Activated naive CD8-positive, alpha-beta T cell treated with anti-CD3 and anti-CD28 coated beads for 36 hours (primary cell): Measurements from ENCODE around the gene KITLG. TPM values are rescaled to one million over a fixed set of nuclear protein-coding genes. Genes with fewer than 3 reads are reported as not detected.
"Not testable (repeated sequence)": the region's sequence is repeated elsewhere in the genome, so short reads cannot be mapped to it uniquely, and the experiment has no call there.

Experiments
- DNase-seq: peaks from one replicate; pipeline ENCODE4 v3.0.0; 2021
- H3K27ac Mint-ChIP-seq: one replicate; pipeline ENCODE4 v1.8.0; 2022; ENCODE audit warnings: mild to moderate bottlenecking, moderate library complexity, mixed read lengths
- H3K27me3 Mint-ChIP-seq: one replicate; pipeline ENCODE4 v1.8.0; 2022; ENCODE audit warnings: mild to moderate bottlenecking, mixed read lengths
- H3K36me3 Mint-ChIP-seq: one replicate; pipeline ENCODE4 v1.8.0; 2021; ENCODE audit warnings: mild to moderate bottlenecking, mixed read lengths
- H3K4me1 Mint-ChIP-seq: one replicate; pipeline ENCODE4 v1.8.0; 2021; ENCODE audit warnings: mixed read lengths
- H3K4me3 Mint-ChIP-seq: one replicate; pipeline ENCODE4 v1.8.0; 2022; ENCODE audit warnings: mild to moderate bottlenecking, moderate library complexity, mixed read lengths
- H3K9me3 Mint-ChIP-seq: one replicate; pipeline ENCODE4 v1.8.0; 2022; ENCODE audit warnings: mixed read lengths
- total RNA-seq, 2 experiments: library from RNA; stranded (reverse); gene quantifications; one replicate each; pipeline ENCODE4 v1.2.3, GENCODE V29; 2021

The KITLG gene
- total RNA-seq, 2 experiments from 2014 or later: 0.08 TPM; not detected in 1

GRCh38 chr12:88530868-88531267 lies 49.4 kb downstream of the KITLG start:
- Mint-ChIP-seq H3K4me1 (no peaks in the 10 kb centered on the region), H3K9me3 (peaks cover 3% of the 10 kb centered on the region), H3K27ac (no peak overlapping the region), H3K36me3 (no peaks in the 10 kb centered on the region), H3K27me3 (no peaks in the 10 kb centered on the region), H3K4me3 (no peak overlapping the region)
- DNase-seq: no peak

- Mint-ChIP-seq H3K27ac (no peak overlapping the region), H3K36me3 (no peaks in the 10 kb centered on the region), H3K9me3 (peaks cover 3% of the 10 kb centered on the region), H3K4me3 (no peak overlapping the region), H3K4me1 (no peaks in the 10 kb centered on the region), H3K27me3 (no peaks in the 10 kb centered on the region)
- DNase-seq: no peak
Observed at GRCh38 chr12:88529531-88530488, 50.5 kb downstream of the KITLG start.

- Mint-ChIP-seq H3K36me3 (no peaks in the 10 kb centered on the region), H3K4me1 (no peaks in the 10 kb centered on the region), H3K9me3 (peaks cover 3% of the 10 kb centered on the region), H3K4me3 (no peak overlapping the region), H3K27ac (no peak overlapping the region), H3K27me3 (no peaks in the 10 kb centered on the region)
- DNase-seq: no peak
Observed at GRCh38 chr12:88522961-88523360, 57.3 kb downstream of the KITLG start.

- Mint-ChIP-seq H3K27ac (no peak overlapping the region), H3K4me1 (no peaks in the 10 kb centered on the region), H3K36me3 (no peaks in the 10 kb centered on the region), H3K27me3 (no peaks in the 10 kb centered on the region), H3K9me3 (no peaks in the 10 kb centered on the region), H3K4me3 (no peak overlapping the region)
- no peak for DNase-seq
Observed at GRCh38 chr12:88520436-88520820, 59.8 kb downstream of the KITLG start.

- H3K27ac Mint-ChIP-seq: no peak overlapping the region
- no peaks in the 10 kb centered on the region for H3K27me3 Mint-ChIP-seq
- no peak for DNase-seq
- no peak overlapping the region for H3K4me3 Mint-ChIP-seq
- H3K9me3 Mint-ChIP-seq: no peaks in the 10 kb centered on the region
- no peaks in the 10 kb centered on the region for H3K36me3 Mint-ChIP-seq
- H3K4me1 Mint-ChIP-seq: no peaks in the 10 kb centered on the region
Observed at GRCh38 chr12:88519802-88520435, 60.4 kb downstream of the KITLG start.

- Mint-ChIP-seq H3K4me1 (no peaks in the 10 kb centered on the region), H3K4me3 (no peak overlapping the region), H3K27me3 (no peaks in the 10 kb centered on the region), H3K36me3 (no peaks in the 10 kb centered on the region), H3K27ac (no peak overlapping the region), H3K9me3 (no peaks in the 10 kb centered on the region)
- DNase-seq: no peak
Observed at GRCh38 chr12:88518863-88519403, 61.3 kb downstream of the KITLG start.

GRCh38 chr12:88516811-88517210 lies 63.5 kb downstream of the KITLG start:
- Mint-ChIP-seq H3K36me3 (no peaks in the 10 kb centered on the region), H3K27me3 (no peaks in the 10 kb centered on the region), H3K27ac (no peak overlapping the region), H3K4me1 (no peaks in the 10 kb centered on the region), H3K4me3 (no peak overlapping the region), H3K9me3 (no peaks in the 10 kb centered on the region)
- DNase-seq: no peak

- no peak overlapping the region for H3K4me3 Mint-ChIP-seq
- no peak for DNase-seq
- H3K36me3 Mint-ChIP-seq: no peaks in the 10 kb centered on the region
- no peaks in the 10 kb centered on the region for H3K9me3 Mint-ChIP-seq
- no peaks in the 10 kb centered on the region for H3K27me3 Mint-ChIP-seq
- no peaks in the 10 kb centered on the region for H3K4me1 Mint-ChIP-seq
- no peak overlapping the region for H3K27ac Mint-ChIP-seq
Observed at GRCh38 chr12:88510843-88511242, 69.4 kb downstream of the KITLG start.

GRCh38 chr12:88509851-88510250 lies 70.4 kb downstream of the KITLG start:
- Mint-ChIP-seq H3K4me1 (no peaks in the 10 kb centered on the region), H3K27ac (no peak overlapping the region), H3K27me3 (no peaks in the 10 kb centered on the region), H3K4me3 (no peak overlapping the region), H3K36me3 (no peaks in the 10 kb centered on the region), H3K9me3 (no peaks in the 10 kb centered on the region)
- no peak for DNase-seq

GRCh38 chr12:88509347-88509746 lies 70.9 kb downstream of the KITLG start:
- no peaks in the 10 kb centered on the region for H3K9me3 Mint-ChIP-seq
- H3K27me3 Mint-ChIP-seq: no peaks in the 10 kb centered on the region
- H3K4me3 Mint-ChIP-seq: no peak overlapping the region
- H3K4me1 Mint-ChIP-seq: no peaks in the 10 kb centered on the region
- no peak for DNase-seq
- H3K27ac Mint-ChIP-seq: no peak overlapping the region
- H3K36me3 Mint-ChIP-seq: no peaks in the 10 kb centered on the region

GRCh38 chr12:88507851-88508250 lies 72.4 kb downstream of the KITLG start:
- not testable (repeated sequence) for H3K27me3 Mint-ChIP-seq, DNase-seq, H3K36me3 Mint-ChIP-seq, H3K27ac Mint-ChIP-seq, H3K4me1 Mint-ChIP-seq, H3K4me3 Mint-ChIP-seq, H3K9me3 Mint-ChIP-seq

GRCh38 chr12:88507270-88507669 lies 73.0 kb downstream of the KITLG start:
- no peak overlapping the region for H3K27ac Mint-ChIP-seq
- no peaks in the 10 kb centered on the region for H3K9me3 Mint-ChIP-seq
- no peaks in the 10 kb centered on the region for H3K4me1 Mint-ChIP-seq
- DNase-seq: no peak
- no peak overlapping the region for H3K4me3 Mint-ChIP-seq
- no peaks in the 10 kb centered on the region for H3K36me3 Mint-ChIP-seq
- H3K27me3 Mint-ChIP-seq: no peaks in the 10 kb centered on the region

GRCh38 chr12:88505696-88506095 lies 74.6 kb downstream of the KITLG start:
- Mint-ChIP-seq H3K9me3 (no peaks in the 10 kb centered on the region), H3K27ac (no peak overlapping the region), H3K27me3 (no peaks in the 10 kb centered on the region), H3K36me3 (no peaks in the 10 kb centered on the region), H3K4me1 (no peaks in the 10 kb centered on the region), H3K4me3 (no peak overlapping the region)
- DNase-seq: no peak

GRCh38 chr12:88503281-88503703 lies 77.0 kb downstream of the KITLG start:
- no peak for DNase-seq
- Mint-ChIP-seq H3K4me3 (no peak overlapping the region), H3K27ac (no peak overlapping the region), H3K27me3 (no peaks in the 10 kb centered on the region), H3K4me1 (no peaks in the 10 kb centered on the region), H3K9me3 (no peaks in the 10 kb centered on the region), H3K36me3 (no peaks in the 10 kb centered on the region)
